PC-9 (cell line): ENCODE measurements around the gene FLAD1. TPM values are rescaled to one million over a fixed set of nuclear protein-coding genes. Genes with fewer than 3 reads are reported as not detected.
A peak's percentile ranks its signal among the peaks of the same experiment; 100 is the strongest.

ENCODE experiments used
- BruUV-seq: library from RNA; stranded (reverse); fragments of 400-500 nt; replicated peaks from 2 replicates; lab custom pipeline; 2021; lab: Mats Ljungman, UMichigan
- CTCF ChIA-PET: fragments of 300-600 bp; sonication (Branson Sonifier 250); formaldehyde crosslinking; loops from one replicate; lab custom pipeline; 2022; ENCODE audit warnings: antibody characterized with exemption; lab: Charles Lee
- POLR2A ChIA-PET: fragments of 300-600 bp; sonication (Branson Sonifier 250); formaldehyde crosslinking; loops from one replicate; lab custom pipeline; 2022; ENCODE audit warnings: antibody characterized with exemption; ENCODE audit not compliant: unreplicated experiment; lab: Charles Lee
- DNase-seq, 2 experiments: peaks; one replicate each; pipeline versions ENCODE4 v3.0.0 to v3.0.0-alpha.2; 2015 to 2022; ENCODE audit warnings: mixed read lengths in 1 of 2
- H2AFZ ChIP-seq: fragments of 200-600 bp; sonication (generic); 2 replicates; pipeline ENCODE4 v1.8.1; 2017; ENCODE audit warnings: antibody characterized with exemption
- H3F3A ChIP-seq: fragments of 200-600 bp; sonication (generic); 2 replicates; pipeline ENCODE4 v1.8.1; 2017; ENCODE audit warnings: antibody characterized with exemption, mild to moderate bottlenecking, low read depth; ENCODE audit not compliant: insufficient read depth
- H3K27ac ChIP-seq: fragments of 200-600 bp; sonication (generic); 2 replicates; pipeline ENCODE4 v1.6.1; 2016; ENCODE audit warnings: mixed run types
- H3K27me3 ChIP-seq: fragments of 200-600 bp; sonication (generic); 2 replicates; pipeline ENCODE4 v1.6.1; 2016; ENCODE audit warnings: low read depth, mixed run types; ENCODE audit not compliant: insufficient read depth
- H3K36me3 ChIP-seq: fragments of 200-600 bp; sonication (generic); 2 replicates; pipeline ENCODE4 v1.6.1; 2016; ENCODE audit warnings: low read depth, mixed run types
- H3K4me1 ChIP-seq: fragments of 200-600 bp; sonication (generic); replicated peaks from 2 replicates; pipeline ENCODE4 v1.6.1; 2016; ENCODE audit warnings: mixed run types; ENCODE audit not compliant: insufficient read depth
- H3K4me2 ChIP-seq: fragments of 200-600 bp; sonication (generic); 2 replicates; pipeline ENCODE4 v1.6.1; 2017; ENCODE audit warnings: mixed run types
- H3K4me3 ChIP-seq: fragments of 200-600 bp; sonication (generic); 2 replicates; pipeline ENCODE4 v1.6.1; 2016; ENCODE audit warnings: mixed run types
- H3K79me2 ChIP-seq: fragments of 200-600 bp; sonication (generic); 2 replicates; pipeline ENCODE4 v1.6.1; 2017; ENCODE audit warnings: low read depth, mixed run types
- H3K9me2 ChIP-seq: fragments of 200-600 bp; sonication (generic); 2 replicates; pipeline ENCODE4 v1.8.1; 2017; ENCODE audit warnings: mild to moderate bottlenecking; ENCODE audit not compliant: insufficient read depth
- H3K9me3 ChIP-seq: fragments of 200-600 bp; sonication (generic); 2 replicates; pipeline ENCODE4 v1.8.1; 2016; ENCODE audit warnings: low read depth; ENCODE audit not compliant: insufficient read depth
- H4K20me1 ChIP-seq: fragments of 200-600 bp; sonication (generic); 2 replicates; pipeline ENCODE4 v1.8.1; 2017; ENCODE audit not compliant: insufficient read depth
- CTCF ChIP-seq: fragments of 200-600 bp; sonication (generic); conservative IDR thresholded peaks from 2 replicates; pipeline ENCODE4 v1.6.1; 2017; ENCODE audit warnings: mixed run types, antibody characterized with exemption, mild to moderate bottlenecking, moderate library complexity
- EZH2 ChIP-seq: fragments of 200-600 bp; sonication (generic); IDR thresholded peaks from 2 replicates; pipeline ENCODE4 v1.8.0; 2017; ENCODE audit warnings: antibody characterized with exemption, low read depth
- intact Hi-C: fragments of 100-400 bp; cut with micrococcal nuclease; formaldehyde crosslinking; loops from one replicate; pipeline ENCODE4 v1.10.0; 2022; ENCODE audit not compliant: unreplicated experiment
- total RNA-seq: library from RNA; stranded (reverse); gene quantifications from 2 replicates; pipeline ENCODE4 v1.2.3, GENCODE V29; 2021

FLAD1 gene
- total RNA-seq, 1 experiment from 2014 or later = 54.2 TPM

GRCh38 chr1:154958681-154959425, 24.3 kb upstream of the FLAD1 start:
- TF ChIP-seq EZH2 (no peak), CTCF (no peak)
- no peaks in the 10 kb centered on the region for H4K20me1 ChIP-seq
- ChIA-PET CTCF (no interaction called here), POLR2A (interaction anchor here (0.6 kb wide), 1 partner anchor 76 kb away, joined by 3 read pairs; no protein-coding TSS in a partner anchor)
- peaks cover 32% of the 10 kb centered on the region for H3F3A ChIP-seq
- peaks cover 12% of the 10 kb centered on the region for H3K79me2 ChIP-seq
- H3K36me3 ChIP-seq = no peaks in the 10 kb centered on the region; the same call in 1 of the 2 replicates
- H3K27me3 ChIP-seq = no peaks in the 10 kb centered on the region
- no peak overlapping the region for H3K4me3 ChIP-seq
- H3K9me2 ChIP-seq = no peaks in the 10 kb centered on the region
- peaks cover 24% of the 10 kb centered on the region for H3K4me1 ChIP-seq
- no peak overlapping the region for H2AFZ ChIP-seq
- DNase-seq = no peak
- H3K27ac ChIP-seq = no peak overlapping the region
- no TSS peak for BruUV-seq
- intact Hi-C loops = no loop called here
- H3K9me3 ChIP-seq = no peaks in the 10 kb centered on the region
- no peak overlapping the region for H3K4me2 ChIP-seq

- Histone ChIP-seq H3K9me3 (no peaks in the 10 kb centered on the region), H2AFZ (no peak overlapping the region), H3K27me3 (no peaks in the 10 kb centered on the region), H3K4me2 (no peak overlapping the region), H3K27ac (no peak overlapping the region), H3K79me2 (peaks cover 12% of the 10 kb centered on the region), H4K20me1 (no peaks in the 10 kb centered on the region), H3F3A (peaks cover 37% of the 10 kb centered on the region), H3K9me2 (no peaks in the 10 kb centered on the region), H3K36me3 (no peaks in the 10 kb centered on the region; the same call in 1 of the 2 replicates), H3K4me1 (peaks cover 24% of the 10 kb centered on the region), H3K4me3 (no peak overlapping the region)
- POLR2A ChIA-PET = interaction anchor here (0.6 kb wide), 1 partner anchor 45 kb away, joined by 3 read pairs; no protein-coding TSS in a partner anchor
- TF ChIP-seq EZH2 = no peak
- TF ChIP-seq CTCF = no peak
- CTCF ChIA-PET = no interaction called here
- no TSS peak for BruUV-seq
- DNase-seq = no peak
- intact Hi-C loops = no loop called here
Measured at GRCh38 chr1:154959426-154959780, 23.7 kb upstream of the FLAD1 start.

GRCh38 chr1:154960446-154961136, 22.6 kb upstream of the FLAD1 start:
- BruUV-seq = TSS peak; percentile 14
- POLR2A ChIA-PET = interaction anchor here (1.6 kb wide), 1 partner anchor 10 kb away, joined by 18 read pairs; the partner anchor contains the start of gene SHC1
- Histone ChIP-seq H3K27me3 (no peaks in the 10 kb centered on the region), H3K27ac (peak overlapping the region; percentile 72; the same call in 1 of the 2 replicates), H4K20me1 (no peaks in the 10 kb centered on the region), H3F3A (peaks cover 45% of the 10 kb centered on the region), H3K9me3 (no peaks in the 10 kb centered on the region), H3K9me2 (no peaks in the 10 kb centered on the region), H3K4me3 (peak overlapping the region; percentile 78), H2AFZ (peak overlapping the region; percentile 72; the same call in 1 of the 2 replicates), H3K36me3 (peaks cover 12% of the 10 kb centered on the region; the same call in 1 of the 2 replicates), H3K4me1 (peaks cover 24% of the 10 kb centered on the region), H3K4me2 (peak overlapping the region; percentile 90), H3K79me2 (peaks cover 12% of the 10 kb centered on the region)
- no peak for DNase-seq
- TF ChIP-seq EZH2 = no peak
- TF ChIP-seq CTCF = no peak
- CTCF ChIA-PET = interaction anchor here (0.5 to 1.1 kb wide), 3 partner anchors 10 to 216 kb away, joined by 3 to 4 read pairs (median 3); partner anchors contain the start of gene SHC1
- intact Hi-C loops = loop anchor here (2.0 to 5.0 kb wide), 3 partner anchors 42 to 90 kb away; partner anchors contain the start of genes ADAM15 and ZBTB7B
